Measurements from ENCODE around the gene PIAS4.

PIAS4 gene

GRCh38 chr19:4054441-4055208, 47.1 kb downstream of the PIAS4 start:
- no peak for DNase-seq (ENCODE audit: low read depth)
- H3K4me3 ChIP-seq (ENCODE audit: low read depth, low read length): no peak overlapping the region
- in situ Hi-C loops (cut with HindIII; ENCODE audit: low sequenced_read_pairs): no loop called here
- no peak for TF ChIP-seq CTCF (IDR thresholded peaks at IDR 0.05; ENCODE audit: low read depth, low read length, missing control alignments)

GRCh38 chr19:4055209-4055552, 47.6 kb downstream of the PIAS4 start:
- H3K4me3 ChIP-seq (ENCODE audit: low read depth, low read length): no peak overlapping the region
- no peak for TF ChIP-seq CTCF (IDR thresholded peaks at IDR 0.05; ENCODE audit: low read depth, low read length, missing control alignments)
- in situ Hi-C loops (cut with HindIII; ENCODE audit: low sequenced_read_pairs): no loop called here
- no peak for DNase-seq (ENCODE audit: low read depth)

- peak; percentile 11 for TF ChIP-seq CTCF (IDR thresholded peaks at IDR 0.05; ENCODE audit: low read depth, low read length, missing control alignments)
- H3K4me3 ChIP-seq (ENCODE audit: low read depth, low read length): no peak overlapping the region
- DNase-seq (ENCODE audit: low read depth): no peak
- in situ Hi-C loops (cut with HindIII; ENCODE audit: low sequenced_read_pairs): no loop called here
These were observed 50.6 kb downstream of the PIAS4 start for GRCh38 chr19:4057931-4058692.

- DNase-seq (ENCODE audit: low read depth): no peak
- H3K4me3 ChIP-seq (ENCODE audit: low read depth, low read length): no peak overlapping the region
- no peak for TF ChIP-seq CTCF (IDR thresholded peaks at IDR 0.05; ENCODE audit: low read depth, low read length, missing control alignments)
- in situ Hi-C loops (cut with HindIII; ENCODE audit: low sequenced_read_pairs): no loop called here
These were observed 51.3 kb downstream of the PIAS4 start for GRCh38 chr19:4058693-4059452.

- in situ Hi-C loops (cut with HindIII; ENCODE audit: low sequenced_read_pairs): no loop called here
- no peak for DNase-seq (ENCODE audit: low read depth)
- TF ChIP-seq CTCF (IDR thresholded peaks at IDR 0.05; ENCODE audit: low read depth, low read length, missing control alignments): no peak
- no peak overlapping the region for H3K4me3 ChIP-seq (ENCODE audit: low read depth, low read length)
These were observed 51.9 kb downstream of the PIAS4 start for GRCh38 chr19:4059453-4059871.

- no peak for TF ChIP-seq CTCF (IDR thresholded peaks at IDR 0.05; ENCODE audit: low read depth, low read length, missing control alignments)
- no peak overlapping the region for H3K4me3 ChIP-seq (ENCODE audit: low read depth, low read length)
- in situ Hi-C loops (cut with HindIII; ENCODE audit: low sequenced_read_pairs): loop anchor here (10.0 kb wide), 1 partner anchor 145 kb away; no protein-coding TSS in a partner anchor
- no peak for DNase-seq (ENCODE audit: low read depth)
These were observed 52.5 kb downstream of the PIAS4 start for GRCh38 chr19:4059891-4060620.
